ENCODE results near the gene KLHL6. TPM values are rescaled to one million over a fixed set of nuclear protein-coding genes. Genes with fewer than 3 reads are reported as not detected.

The KLHL6 gene
- total and polyA plus RNA-seq, 8 donors: 1.4 to 21.6 (median 2.2) TPM

DNA sequence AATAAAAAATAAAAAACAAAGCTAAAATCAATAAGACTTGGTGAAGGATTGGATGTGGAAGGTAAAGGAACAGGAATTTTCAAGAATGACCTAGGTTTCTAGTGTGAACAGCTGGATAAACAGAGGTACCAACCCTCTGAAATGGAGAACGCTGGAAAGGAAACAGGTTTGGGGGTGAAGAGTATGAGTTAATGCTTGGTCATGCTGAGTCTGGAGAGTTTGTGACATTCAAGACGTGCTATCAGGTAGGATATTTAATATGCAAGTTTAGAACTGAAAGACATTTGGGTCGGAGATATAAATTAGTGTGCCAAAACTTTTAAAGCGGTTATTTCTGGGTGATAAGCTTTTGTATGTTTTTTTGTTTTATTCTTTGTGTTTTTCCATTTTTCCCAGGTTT is 11.4 kb upstream of the KLHL6 start:
- Histone ChIP-seq H3K4me3 (no peak overlapping the region), H3K4me1 (peaks cover 0 to 28% of the 10 kb centered on the region in 2 donors), H3K36me3 (no peaks in the 10 kb centered on the region), H3K27me3 (no peaks in the 10 kb centered on the region), H3K27ac (no peak overlapping the region), H3K9me3 (no peaks in the 10 kb centered on the region)
- TF ChIP-seq, protein P1, sequence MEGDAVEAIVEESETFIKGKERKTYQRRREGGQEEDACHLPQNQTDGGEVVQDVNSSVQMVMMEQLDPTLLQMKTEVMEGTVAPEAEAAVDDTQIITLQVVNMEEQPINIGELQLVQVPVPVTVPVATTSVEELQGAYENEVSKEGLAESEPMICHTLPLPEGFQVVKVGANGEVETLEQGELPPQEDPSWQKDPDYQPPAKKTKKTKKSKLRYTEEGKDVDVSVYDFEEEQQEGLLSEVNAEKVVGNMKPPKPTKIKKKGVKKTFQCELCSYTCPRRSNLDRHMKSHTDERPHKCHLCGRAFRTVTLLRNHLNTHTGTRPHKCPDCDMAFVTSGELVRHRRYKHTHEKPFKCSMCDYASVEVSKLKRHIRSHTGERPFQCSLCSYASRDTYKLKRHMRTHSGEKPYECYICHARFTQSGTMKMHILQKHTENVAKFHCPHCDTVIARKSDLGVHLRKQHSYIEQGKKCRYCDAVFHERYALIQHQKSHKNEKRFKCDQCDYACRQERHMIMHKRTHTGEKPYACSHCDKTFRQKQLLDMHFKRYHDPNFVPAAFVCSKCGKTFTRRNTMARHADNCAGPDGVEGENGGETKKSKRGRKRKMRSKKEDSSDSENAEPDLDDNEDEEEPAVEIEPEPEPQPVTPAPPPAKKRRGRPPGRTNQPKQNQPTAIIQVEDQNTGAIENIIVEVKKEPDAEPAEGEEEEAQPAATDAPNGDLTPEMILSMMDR (IDR thresholded peaks at IDR 0.05): no peak
- DNase-seq (no peak), ATAC-seq (no peak)
- intact Hi-C loops (cut with DNase I): no loop called here

GRCh38 chr3:183564046-183564445 is 8.5 kb upstream of the KLHL6 start:
- peaks cover 0 to 35% of the 10 kb centered on the region in 2 donors for H3K4me1 ChIP-seq
- H3K27ac ChIP-seq: no peak overlapping the region
- DNase-seq (no peak), ATAC-seq (no peak)
- H3K4me3 ChIP-seq: no peak overlapping the region
- intact Hi-C loops (cut with DNase I): no loop called here
- TF ChIP-seq, protein P1 (IDR thresholded peaks at IDR 0.05): no peak
- no peaks in the 10 kb centered on the region for H3K36me3 ChIP-seq
- no peaks in the 10 kb centered on the region for H3K9me3 ChIP-seq
- H3K27me3 ChIP-seq: no peaks in the 10 kb centered on the region

GRCh38 chr3:183563536-183563874 is 8.0 kb upstream of the KLHL6 start:
- no peak for ATAC-seq

GRCh38 chr3:183560607-183561006 is 5.1 kb upstream of the KLHL6 start:
- ATAC-seq (peak; percentile 81), DNase-seq (peak in 1 of 4 donors; percentile 53)
- no peak overlapping the region for H3K27ac ChIP-seq
- no peak overlapping the region for H3K4me3 ChIP-seq
- TF ChIP-seq, protein P1 (IDR thresholded peaks at IDR 0.05): no peak
- intact Hi-C loops (cut with DNase I): no loop called here
- peaks cover 0 to 43% of the 10 kb centered on the region in 2 donors for H3K4me1 ChIP-seq
- no peaks in the 10 kb centered on the region for H3K27me3 ChIP-seq
- no peaks in the 10 kb centered on the region for H3K36me3 ChIP-seq
- no peaks in the 10 kb centered on the region for H3K9me3 ChIP-seq

More at GRCh38 chr3:183563536-183563874, 8.0 kb upstream of the KLHL6 start:
- Histone ChIP-seq H3K4me1 (peaks cover 0 to 35% of the 10 kb centered on the region in 2 donors), H3K9me3 (no peaks in the 10 kb centered on the region), H3K36me3 (no peaks in the 10 kb centered on the region), H3K27ac (no peak overlapping the region), H3K4me3 (no peak overlapping the region), H3K27me3 (no peaks in the 10 kb centered on the region)
- TF ChIP-seq, protein P1 (IDR thresholded peaks at IDR 0.05): no peak
- intact Hi-C loops (cut with DNase I): no loop called here
- no peak for DNase-seq

DNA sequence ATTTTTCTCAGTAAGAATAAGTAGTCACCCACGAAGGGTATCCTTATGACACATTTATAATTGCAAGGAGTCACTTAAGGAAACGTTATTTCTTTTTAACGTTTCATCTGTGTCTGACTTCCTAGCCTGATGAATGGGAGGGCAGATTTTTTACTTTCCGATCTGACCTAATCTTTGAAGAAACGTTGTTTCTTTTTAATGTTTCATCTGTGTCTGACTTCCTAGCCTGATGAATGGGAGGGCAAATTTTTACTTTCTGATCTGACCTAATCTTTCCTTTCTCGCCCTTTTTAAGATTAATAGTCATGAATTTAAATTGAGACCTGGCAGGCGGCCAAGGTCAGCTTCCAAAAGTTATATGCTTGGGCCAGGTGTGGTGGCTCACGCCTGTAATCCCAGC is 3.0 kb upstream of the KLHL6 start:
- intact Hi-C loops (cut with DNase I): no loop called here
- Histone ChIP-seq H3K27ac (no peak overlapping the region), H3K9me3 (no peaks in the 10 kb centered on the region), H3K4me3 (no peak overlapping the region), H3K27me3 (no peaks in the 10 kb centered on the region), H3K36me3 (no peaks in the 10 kb centered on the region), H3K4me1 (peaks cover 0 to 47% of the 10 kb centered on the region in 2 donors)
- TF ChIP-seq, protein P1 (IDR thresholded peaks at IDR 0.05): no peak
- DNase-seq (no peak), ATAC-seq (no peak)

Measured in left lung (tissue), 10 donors.